Right atrium auricular region (tissue), 2 donors: Measurements from ENCODE around the gene VASP. TPM values are rescaled to one million over a fixed set of nuclear protein-coding genes. Genes with fewer than 3 reads are reported as not detected.

Experiments
- DNase-seq: peaks from one replicate; pipeline ENCODE4 v3.0.0-alpha.2; 2019; ENCODE audit warnings: low spot score
- H3K27ac ChIP-seq, 2 donors: fragments of 200-600 bp; sonication (generic); 1 replicate in 1 of 2; 2 replicates in 1 of 2; pipeline ENCODE4 v1.5.1; 2016 to 2019
- H3K27me3 ChIP-seq, 2 donors: fragments of 200-600 bp; sonication (generic); one replicate each; pipeline versions ENCODE4 v1.5.1 to v1.6.0; 2017 to 2019
- H3K36me3 ChIP-seq: fragments of 200-600 bp; sonication (generic); one replicate; pipeline ENCODE4 v1.5.1; 2016
- H3K4me1 ChIP-seq, 2 donors: fragments of 200-600 bp; sonication (generic); one replicate each; pipeline versions ENCODE4 v1.5.1 to v1.6.0; 2017 to 2019
- H3K4me3 ChIP-seq, 2 donors: fragments of 200-600 bp; sonication (generic); 1 replicate in 1 of 2; 2 replicates in 1 of 2; pipeline ENCODE4 v1.5.1; 2017 to 2019; ENCODE audit warnings: mild to moderate bottlenecking in 1 of 2, moderate library complexity in 1 of 2
- H3K9me3 ChIP-seq, 2 donors: fragments of 200-600 bp; sonication (generic); one replicate each; pipeline ENCODE4 v1.5.1; 2019
- total RNA-seq, 2 donors: library from RNA; depleted of rRNA; stranded (reverse); fragments of >200 nt; gene quantifications; one replicate each; pipeline ENCODE4 v1.1.0, GENCODE V29; 2016
- TF ChIP-seq, protein P1 (sequence below), 2 donors: fragments of 200-600 bp; sonication (generic); IDR thresholded peaks; one replicate each; pipeline ENCODE4 v1.5.1; 2019; ENCODE audit warnings: antibody characterized with exemption in 2 of 2

Gene VASP
- total RNA-seq, 2 donors from 2014 or later = 61.4 to 61.7 TPM

DNA sequence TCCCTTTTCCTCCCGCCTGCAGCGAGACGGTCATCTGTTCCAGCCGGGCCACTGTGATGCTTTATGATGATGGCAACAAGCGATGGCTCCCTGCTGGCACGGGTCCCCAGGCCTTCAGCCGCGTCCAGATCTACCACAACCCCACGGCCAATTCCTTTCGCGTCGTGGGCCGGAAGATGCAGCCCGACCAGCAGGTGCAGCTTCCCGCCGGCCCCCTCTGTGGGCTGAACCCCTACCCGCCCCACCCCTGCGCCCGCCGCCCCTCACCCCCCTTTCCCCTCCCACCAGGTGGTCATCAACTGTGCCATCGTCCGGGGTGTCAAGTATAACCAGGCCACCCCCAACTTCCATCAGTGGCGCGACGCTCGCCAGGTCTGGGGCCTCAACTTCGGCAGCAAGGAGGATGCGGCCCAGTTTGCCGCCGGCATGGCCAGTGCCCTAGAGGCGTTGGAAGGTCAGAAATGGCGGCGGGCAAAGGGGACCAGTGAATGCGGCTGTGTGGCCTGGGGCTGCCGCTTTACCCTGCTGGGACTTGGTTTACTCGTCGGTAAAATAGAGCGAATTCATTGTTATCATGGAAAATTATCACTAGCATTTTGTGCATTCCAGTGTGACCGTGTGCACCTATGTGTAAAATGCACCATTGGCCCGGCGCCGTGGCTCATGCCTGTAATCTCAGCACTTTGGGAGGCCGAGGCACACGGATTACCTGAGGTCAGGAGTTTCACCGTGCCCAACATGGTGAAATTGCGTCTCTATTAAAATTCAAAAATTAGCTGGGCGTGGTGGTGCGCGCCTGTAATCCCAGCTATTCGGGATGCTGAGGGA, 10.6 kb downstream of the VASP start:
- no peak for DNase-seq
- Histone ChIP-seq H3K36me3 (peaks cover 63% of the 10 kb centered on the region), H3K4me3 (no peak overlapping the region), H3K4me1 (peaks cover 0 to 35% of the 10 kb centered on the region in 2 donors), H3K27ac (no peak overlapping the region), H3K27me3 (no peaks in the 10 kb centered on the region), H3K9me3 (no peaks in the 10 kb centered on the region)
- TF ChIP-seq, protein P1, sequence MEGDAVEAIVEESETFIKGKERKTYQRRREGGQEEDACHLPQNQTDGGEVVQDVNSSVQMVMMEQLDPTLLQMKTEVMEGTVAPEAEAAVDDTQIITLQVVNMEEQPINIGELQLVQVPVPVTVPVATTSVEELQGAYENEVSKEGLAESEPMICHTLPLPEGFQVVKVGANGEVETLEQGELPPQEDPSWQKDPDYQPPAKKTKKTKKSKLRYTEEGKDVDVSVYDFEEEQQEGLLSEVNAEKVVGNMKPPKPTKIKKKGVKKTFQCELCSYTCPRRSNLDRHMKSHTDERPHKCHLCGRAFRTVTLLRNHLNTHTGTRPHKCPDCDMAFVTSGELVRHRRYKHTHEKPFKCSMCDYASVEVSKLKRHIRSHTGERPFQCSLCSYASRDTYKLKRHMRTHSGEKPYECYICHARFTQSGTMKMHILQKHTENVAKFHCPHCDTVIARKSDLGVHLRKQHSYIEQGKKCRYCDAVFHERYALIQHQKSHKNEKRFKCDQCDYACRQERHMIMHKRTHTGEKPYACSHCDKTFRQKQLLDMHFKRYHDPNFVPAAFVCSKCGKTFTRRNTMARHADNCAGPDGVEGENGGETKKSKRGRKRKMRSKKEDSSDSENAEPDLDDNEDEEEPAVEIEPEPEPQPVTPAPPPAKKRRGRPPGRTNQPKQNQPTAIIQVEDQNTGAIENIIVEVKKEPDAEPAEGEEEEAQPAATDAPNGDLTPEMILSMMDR (IDR thresholded peaks at IDR 0.05) = no peak

- peaks cover 65% of the 10 kb centered on the region for H3K36me3 ChIP-seq
- H3K9me3 ChIP-seq = no peaks in the 10 kb centered on the region
- TF ChIP-seq, protein P1 (IDR thresholded peaks at IDR 0.05) = no peak
- no peak for DNase-seq
- H3K4me1 ChIP-seq = peaks cover 0 to 29% of the 10 kb centered on the region in 2 donors
- H3K4me3 ChIP-seq = no peak overlapping the region
- no peaks in the 10 kb centered on the region for H3K27me3 ChIP-seq
- H3K27ac ChIP-seq = no peak overlapping the region
Observed at GRCh38 chr19:45518469-45518826, 11.2 kb downstream of the VASP start.

DNA sequence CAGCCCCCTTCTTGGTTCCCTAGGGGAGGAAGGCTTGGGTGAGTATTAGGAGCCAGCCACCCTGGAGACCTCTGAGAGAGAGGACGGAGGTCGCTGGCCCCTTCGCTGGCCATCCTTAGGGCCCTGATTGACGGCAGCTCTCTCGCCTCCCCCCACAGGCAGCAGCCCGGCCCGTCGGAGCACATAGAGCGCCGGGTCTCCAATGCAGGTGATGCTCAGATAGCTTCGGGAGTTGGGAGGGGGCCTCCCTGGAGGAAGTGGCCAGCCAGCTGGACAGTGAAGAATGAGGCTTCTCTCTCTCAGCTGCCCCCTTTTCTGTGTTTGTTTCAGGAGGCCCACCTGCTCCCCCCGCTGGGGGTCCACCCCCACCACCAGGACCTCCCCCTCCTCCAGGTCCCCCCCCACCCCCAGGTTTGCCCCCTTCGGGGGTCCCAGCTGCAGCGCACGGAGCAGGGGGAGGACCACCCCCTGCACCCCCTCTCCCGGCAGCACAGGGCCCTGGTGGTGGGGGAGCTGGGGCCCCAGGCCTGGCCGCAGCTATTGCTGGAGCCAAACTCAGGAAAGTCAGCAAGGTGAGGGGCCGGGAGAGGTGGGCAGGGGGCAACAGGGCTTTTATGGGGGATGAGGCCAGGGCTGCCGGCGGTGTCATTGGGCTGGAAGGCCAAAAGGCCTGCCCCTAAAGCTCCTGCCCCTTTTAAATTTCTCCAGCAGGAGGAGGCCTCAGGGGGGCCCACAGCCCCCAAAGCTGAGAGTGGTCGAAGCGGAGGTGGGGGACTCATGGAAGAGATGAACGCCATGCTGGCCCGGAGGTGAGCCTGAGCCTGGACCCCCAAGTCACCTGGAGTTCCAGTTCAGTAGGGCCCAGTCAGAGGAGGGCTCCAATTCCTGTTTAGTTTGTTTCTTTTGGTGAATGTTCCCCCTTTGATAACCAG, 15.0 kb downstream of the VASP start:
- no peak overlapping the region for H3K27ac ChIP-seq
- peaks cover 88% of the 10 kb centered on the region for H3K36me3 ChIP-seq
- H3K27me3 ChIP-seq = no peaks in the 10 kb centered on the region
- peaks cover 0 to 6% of the 10 kb centered on the region in 2 donors for H3K4me1 ChIP-seq
- no peak overlapping the region for H3K4me3 ChIP-seq
- no peaks in the 10 kb centered on the region for H3K9me3 ChIP-seq
- TF ChIP-seq, protein P1 (IDR thresholded peaks at IDR 0.05) = no peak
- DNase-seq = no peak

DNA sequence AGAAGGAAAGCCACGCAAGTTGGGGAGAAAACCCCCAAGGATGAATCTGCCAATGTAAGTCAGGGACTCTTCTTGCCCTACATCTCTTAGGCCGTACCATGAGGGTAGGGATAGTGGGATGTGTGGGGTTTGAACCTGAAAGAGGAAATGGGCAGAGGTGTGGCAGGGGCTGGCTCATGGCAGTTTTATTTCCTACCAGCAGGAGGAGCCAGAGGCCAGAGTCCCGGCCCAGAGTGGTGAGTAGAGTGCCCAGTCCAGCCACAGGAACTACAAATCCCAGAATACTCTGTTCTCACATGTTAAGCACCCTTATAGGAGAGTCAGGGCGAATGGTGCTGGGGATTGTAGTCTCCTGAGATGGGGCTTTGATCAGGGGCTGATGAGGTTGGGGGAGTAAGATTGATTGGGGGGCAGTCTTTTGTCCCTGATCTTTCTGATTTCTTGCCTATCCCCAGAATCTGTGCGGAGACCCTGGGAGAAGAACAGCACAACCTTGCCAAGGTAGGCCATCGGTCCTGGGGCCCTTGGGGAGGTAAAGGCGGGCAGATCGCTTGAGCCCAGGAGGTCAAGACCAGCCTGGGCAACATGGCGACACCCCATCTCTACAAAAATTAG, 16.5 kb downstream of the VASP start:
- Histone ChIP-seq H3K36me3 (peaks cover 73% of the 10 kb centered on the region), H3K27ac (peak overlapping the region in 1 of 2 donors; percentile 36), H3K4me3 (no peak overlapping the region), H3K9me3 (no peaks in the 10 kb centered on the region), H3K4me1 (peaks cover 0 to 16% of the 10 kb centered on the region in 2 donors), H3K27me3 (no peaks in the 10 kb centered on the region)
- TF ChIP-seq, protein P1 (IDR thresholded peaks at IDR 0.05) = peak; percentile 79 to 96
- DNase-seq = peak; percentile 85

DNA sequence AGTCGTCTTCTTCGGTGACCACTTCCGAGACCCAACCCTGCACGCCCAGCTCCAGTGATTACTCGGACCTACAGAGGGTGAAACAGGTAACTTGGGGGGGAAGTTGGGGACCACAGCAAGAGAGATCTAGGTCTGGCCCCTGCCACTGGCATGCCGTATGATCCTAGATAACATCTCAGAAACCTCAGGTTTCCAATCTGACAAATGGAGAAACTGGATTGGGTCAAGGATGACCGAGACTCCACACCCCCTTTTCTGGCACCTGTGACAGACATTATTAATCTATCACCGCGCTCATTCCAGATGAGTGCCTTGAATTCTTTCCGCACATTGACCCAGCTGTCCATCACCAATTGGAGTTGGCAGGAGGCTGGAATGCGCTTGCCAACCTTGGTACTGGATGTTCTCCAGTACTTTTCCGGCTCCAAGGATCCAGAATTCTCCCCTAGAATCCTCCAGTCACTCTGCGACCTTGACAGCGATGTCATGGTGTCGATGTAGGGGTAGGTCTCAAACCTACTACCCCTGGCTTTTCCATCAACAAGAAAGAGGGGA, 17.4 kb downstream of the VASP start:
- peaks cover 65% of the 10 kb centered on the region for H3K36me3 ChIP-seq
- no peak for DNase-seq

More for the DNA sequence above, 17.4 kb downstream of the VASP start:
- Histone ChIP-seq H3K27me3 (no peaks in the 10 kb centered on the region), H3K27ac (peak overlapping the region in 1 of 2 donors; percentile 36), H3K9me3 (no peaks in the 10 kb centered on the region), H3K4me1 (peaks cover 0 to 24% of the 10 kb centered on the region in 2 donors), H3K4me3 (no peak overlapping the region)
- TF ChIP-seq, protein P1 (IDR thresholded peaks at IDR 0.05) = no peak
